CD4-positive, CD25-positive, alpha-beta regulatory T cell (primary cell): Measurements from ENCODE around the gene SCP2. TPM values are rescaled to one million over a fixed set of nuclear protein-coding genes. Genes with fewer than 3 reads are reported as not detected.

Experiments used
- ATAC-seq, 2 donors: fragments of 150-1000 bp; cut with Tn5 transposase; one replicate each; pipeline ENCODE4 v1.10.0; 2021; ENCODE audit warnings: low read depth in 2 of 2, moderate number of reproducible peaks in 2 of 2, moderate library complexity in 1 of 2
- DNase-seq, 3 donors: peaks; one replicate each; pipeline versions ENCODE4 v3.0.0 to v3.0.0-alpha.2; 2012 to 2022; ENCODE audit warnings: mixed read lengths in 1 of 3
- H3K27ac ChIP-seq: one replicate; pipeline ENCODE4 v1.7.0; 2013; ENCODE audit warnings: mild to moderate bottlenecking, low read length; ENCODE audit not compliant: insufficient read depth, poor library complexity, severe bottlenecking
- H3K27me3 ChIP-seq: one replicate; pipeline ENCODE4 v1.7.0; 2013; ENCODE audit warnings: low read length; ENCODE audit not compliant: control insufficient read depth, insufficient read depth
- H3K36me3 ChIP-seq: one replicate; pipeline ENCODE4 v1.7.0; 2013; ENCODE audit warnings: mild to moderate bottlenecking, low read length, moderate library complexity; ENCODE audit not compliant: control insufficient read depth, insufficient read depth
- H3K4me1 ChIP-seq: 2 replicates; pipeline ENCODE4 v1.7.0; 2013; ENCODE audit warnings: mild to moderate bottlenecking, low read length; ENCODE audit not compliant: insufficient read depth, control insufficient read depth, poor library complexity, severe bottlenecking
- H3K4me3 ChIP-seq: one replicate; pipeline ENCODE4 v1.7.0; 2013; ENCODE audit warnings: low read depth, mild to moderate bottlenecking, low read length, moderate library complexity
- H3K9me3 ChIP-seq, 2 experiments: 1 replicate in 1 of 2; 2 replicates in 1 of 2; pipeline ENCODE4 v1.7.0; 2013; ENCODE audit warnings: low read length in 2 of 2, mild to moderate bottlenecking in 1 of 2, moderate library complexity in 1 of 2; ENCODE audit not compliant: control insufficient read depth in 2 of 2
- H3K27ac Mint-ChIP-seq, 3 donors: one replicate each; pipeline ENCODE4 v1.8.0; 2020 to 2022; ENCODE audit warnings: mild to moderate bottlenecking in 3 of 3, mixed read lengths in 3 of 3, moderate library complexity in 2 of 3
- H3K27me3 Mint-ChIP-seq: one replicate; pipeline ENCODE4 v1.8.0; 2022; ENCODE audit warnings: mild to moderate bottlenecking, mixed read lengths
- H3K36me3 Mint-ChIP-seq: one replicate; pipeline ENCODE4 v1.8.0; 2020; ENCODE audit warnings: mixed read lengths
- H3K4me1 Mint-ChIP-seq, 4 donors: one replicate each; pipeline ENCODE4 v1.8.0; 2020 to 2022; ENCODE audit warnings: mixed read lengths in 4 of 4, mild to moderate bottlenecking in 1 of 4
- H3K4me3 Mint-ChIP-seq, 4 donors: one replicate each; pipeline ENCODE4 v1.8.0; 2020 to 2022; ENCODE audit warnings: mild to moderate bottlenecking in 4 of 4, mixed read lengths in 4 of 4, moderate library complexity in 3 of 4
- H3K9me3 Mint-ChIP-seq, 7 donors: one replicate each; pipeline ENCODE4 v1.8.0; 2020 to 2022; ENCODE audit warnings: mixed read lengths in 7 of 7, mild to moderate bottlenecking in 3 of 7, moderate library complexity in 2 of 7
- polyA plus RNA-seq, 4 donors: library from polyadenylated mRNA; unstranded; fragments of 300-500 nt; fragmentation: Illumina TruSeq; gene quantifications; one replicate each; pipeline ENCODE4 v1.2.3, GENCODE V29; 2021
- total RNA-seq: library from RNA; stranded (reverse); gene quantifications from one replicate; pipeline ENCODE4 v1.2.3, GENCODE V29; 2022

Gene SCP2
- total and polyA plus RNA-seq, 5 donors from 2014 or later = 58.9 to 213 (median 157) TPM

DNA sequence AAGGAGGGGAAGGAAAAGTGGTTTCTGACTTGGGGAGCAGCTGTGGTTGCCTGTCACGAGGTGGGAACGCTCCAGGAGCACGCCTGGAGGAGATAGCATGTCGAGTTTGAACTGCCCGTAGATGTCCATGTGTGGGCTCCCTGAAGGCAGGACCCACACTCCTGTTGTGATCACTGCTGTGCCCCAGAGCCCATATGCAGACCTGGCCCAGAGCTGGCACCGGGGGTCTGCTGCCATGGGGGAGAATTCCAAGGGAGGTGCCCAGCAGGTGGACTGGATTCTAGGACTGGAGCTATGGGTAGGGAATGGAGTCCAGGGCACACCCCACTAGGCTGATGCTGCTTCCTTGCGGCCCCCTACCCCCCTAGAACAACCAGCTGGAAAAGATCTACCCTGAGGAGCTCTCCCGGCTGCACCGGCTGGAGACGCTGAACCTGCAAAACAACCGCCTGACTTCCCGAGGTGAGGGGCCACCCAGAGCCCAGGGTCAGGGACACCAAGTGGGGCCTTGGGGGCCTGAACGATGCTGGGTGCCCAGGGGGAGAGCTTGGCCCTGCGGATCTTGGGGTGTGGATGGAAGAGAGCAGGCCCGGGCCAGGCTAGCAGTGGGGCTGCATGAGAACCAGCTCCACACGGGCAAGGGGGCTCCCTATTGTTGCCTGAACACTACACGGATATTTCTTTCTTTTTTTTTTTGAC lies 144.2 kb downstream of the SCP2 start:
- Histone ChIP-seq H3K27me3 (no peaks in the 10 kb centered on the region), H3K27ac (no peak overlapping the region), H3K36me3 (no peaks in the 10 kb centered on the region), H3K9me3 (no peaks in the 10 kb centered on the region), H3K4me1 (no peaks in the 10 kb centered on the region), H3K4me3 (no peak overlapping the region)
- Mint-ChIP-seq H3K4me1 (no peaks in the 10 kb centered on the region), H3K9me3 (no peaks in the 10 kb centered on the region), H3K27ac (no peak overlapping the region), H3K27me3 (peaks cover 6% of the 10 kb centered on the region), H3K36me3 (no peaks in the 10 kb centered on the region), H3K4me3 (no peak overlapping the region)
- no peak for ATAC-seq
- no peak for DNase-seq

DNA sequence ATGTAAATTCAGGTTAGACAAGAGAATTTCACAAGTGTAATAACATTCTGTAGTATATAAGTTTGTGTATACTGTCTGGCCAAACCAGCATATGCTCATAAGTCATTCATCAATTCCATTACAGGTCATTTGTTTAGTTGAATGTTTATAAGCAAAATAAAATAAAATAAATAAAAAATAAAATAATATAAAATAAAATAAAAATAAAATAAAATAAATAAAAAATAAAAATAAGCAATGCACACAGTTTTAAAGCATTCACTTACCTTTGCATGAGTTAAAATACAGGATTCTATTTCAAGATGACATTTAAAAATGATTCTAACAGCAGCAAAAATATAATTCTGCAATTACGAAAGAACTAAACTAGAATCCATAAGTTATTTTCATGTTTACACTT lies 144.8 kb downstream of the SCP2 start:
- H3K36me3 Mint-ChIP-seq = no peaks in the 10 kb centered on the region
- H3K4me1 Mint-ChIP-seq = no peaks in the 10 kb centered on the region
- H3K4me3 ChIP-seq = no peak overlapping the region
- ATAC-seq (no peak), DNase-seq (no peak)
- no peak overlapping the region for H3K4me3 Mint-ChIP-seq
- no peaks in the 10 kb centered on the region for H3K4me1 ChIP-seq
- no peaks in the 10 kb centered on the region for H3K27me3 ChIP-seq
- no peaks in the 10 kb centered on the region for H3K9me3 Mint-ChIP-seq
- no peaks in the 10 kb centered on the region for H3K36me3 ChIP-seq
- H3K9me3 ChIP-seq = no peaks in the 10 kb centered on the region
- peaks cover 1% of the 10 kb centered on the region for H3K27me3 Mint-ChIP-seq
- H3K27ac Mint-ChIP-seq = no peak overlapping the region
- no peak overlapping the region for H3K27ac ChIP-seq

DNA sequence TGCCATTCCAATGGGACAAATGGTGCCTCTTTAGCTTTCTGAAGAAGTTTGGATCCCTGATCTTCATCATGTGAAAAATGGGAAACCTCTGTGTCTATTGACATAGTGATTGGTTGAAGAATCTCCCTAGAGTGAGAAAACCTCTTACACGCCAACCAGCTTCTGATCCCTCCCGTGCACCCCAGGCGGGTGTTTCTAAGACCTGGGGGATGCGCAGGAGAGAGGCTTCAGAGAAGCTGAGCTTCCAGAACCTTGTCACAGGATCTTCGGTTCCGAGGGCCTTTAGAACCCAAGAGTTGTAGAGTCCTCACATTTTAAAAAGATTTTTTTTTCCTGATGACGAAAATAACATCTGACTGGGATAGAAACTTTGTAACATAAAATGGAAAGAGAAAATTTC lies 146.2 kb downstream of the SCP2 start:
- no peak overlapping the region for H3K4me3 Mint-ChIP-seq
- DNase-seq (no peak), ATAC-seq (no peak)
- H3K27me3 Mint-ChIP-seq = no peaks in the 10 kb centered on the region
- Histone ChIP-seq H3K36me3 (no peaks in the 10 kb centered on the region), H3K27me3 (no peaks in the 10 kb centered on the region), H3K4me3 (no peak overlapping the region), H3K27ac (no peak overlapping the region), H3K4me1 (no peaks in the 10 kb centered on the region), H3K9me3 (no peaks in the 10 kb centered on the region)
- H3K9me3 Mint-ChIP-seq = no peaks in the 10 kb centered on the region
- no peaks in the 10 kb centered on the region for H3K4me1 Mint-ChIP-seq
- no peak overlapping the region for H3K27ac Mint-ChIP-seq
- no peaks in the 10 kb centered on the region for H3K36me3 Mint-ChIP-seq

GRCh38 chr1:53073868-53074311 lies 146.8 kb downstream of the SCP2 start:
- Histone ChIP-seq H3K27ac (no peak overlapping the region), H3K36me3 (no peaks in the 10 kb centered on the region), H3K4me1 (no peaks in the 10 kb centered on the region), H3K27me3 (no peaks in the 10 kb centered on the region), H3K4me3 (no peak overlapping the region), H3K9me3 (no peaks in the 10 kb centered on the region)
- Mint-ChIP-seq H3K9me3 (no peaks in the 10 kb centered on the region), H3K4me3 (no peak overlapping the region), H3K27me3 (no peaks in the 10 kb centered on the region), H3K36me3 (no peaks in the 10 kb centered on the region), H3K4me1 (no peaks in the 10 kb centered on the region), H3K27ac (no peak overlapping the region)
- ATAC-seq = no peak
- DNase-seq = no peak

GRCh38 chr1:53074313-53075154 lies 147.5 kb downstream of the SCP2 start:
- H3K27ac ChIP-seq = no peak overlapping the region
- Mint-ChIP-seq H3K36me3 (no peaks in the 10 kb centered on the region), H3K27me3 (no peaks in the 10 kb centered on the region), H3K4me3 (no peak overlapping the region), H3K9me3 (no peaks in the 10 kb centered on the region), H3K4me1 (no peaks in the 10 kb centered on the region), H3K27ac (peak overlapping the region in 1 of 3 donors; percentile 80)
- no peaks in the 10 kb centered on the region for H3K4me1 ChIP-seq
- ATAC-seq (no peak), DNase-seq (no peak)
- H3K9me3 ChIP-seq = no peaks in the 10 kb centered on the region
- no peaks in the 10 kb centered on the region for H3K36me3 ChIP-seq
- no peak overlapping the region for H3K4me3 ChIP-seq
- no peaks in the 10 kb centered on the region for H3K27me3 ChIP-seq

GRCh38 chr1:53075206-53075605 lies 148.1 kb downstream of the SCP2 start:
- no peaks in the 10 kb centered on the region for H3K4me1 ChIP-seq
- no peaks in the 10 kb centered on the region for H3K36me3 ChIP-seq
- H3K9me3 ChIP-seq = no peaks in the 10 kb centered on the region
- H3K4me3 ChIP-seq = no peak overlapping the region
- Mint-ChIP-seq H3K4me1 (no peaks in the 10 kb centered on the region), H3K9me3 (no peaks in the 10 kb centered on the region), H3K27ac (no peak overlapping the region), H3K36me3 (no peaks in the 10 kb centered on the region), H3K27me3 (no peaks in the 10 kb centered on the region), H3K4me3 (no peak overlapping the region)
- no peak overlapping the region for H3K27ac ChIP-seq
- H3K27me3 ChIP-seq = no peaks in the 10 kb centered on the region
- ATAC-seq = no peak
- no peak for DNase-seq

GRCh38 chr1:53075761-53076163 lies 148.7 kb downstream of the SCP2 start:
- Mint-ChIP-seq H3K9me3 (no peaks in the 10 kb centered on the region), H3K27me3 (no peaks in the 10 kb centered on the region), H3K36me3 (no peaks in the 10 kb centered on the region), H3K27ac (no peak overlapping the region), H3K4me1 (no peaks in the 10 kb centered on the region), H3K4me3 (no peak overlapping the region)
- no peaks in the 10 kb centered on the region for H3K27me3 ChIP-seq
- ATAC-seq (no peak), DNase-seq (no peak)
- H3K27ac ChIP-seq = no peak overlapping the region
- no peaks in the 10 kb centered on the region for H3K4me1 ChIP-seq
- no peak overlapping the region for H3K4me3 ChIP-seq
- H3K9me3 ChIP-seq = no peaks in the 10 kb centered on the region
- H3K36me3 ChIP-seq = no peaks in the 10 kb centered on the region

DNA sequence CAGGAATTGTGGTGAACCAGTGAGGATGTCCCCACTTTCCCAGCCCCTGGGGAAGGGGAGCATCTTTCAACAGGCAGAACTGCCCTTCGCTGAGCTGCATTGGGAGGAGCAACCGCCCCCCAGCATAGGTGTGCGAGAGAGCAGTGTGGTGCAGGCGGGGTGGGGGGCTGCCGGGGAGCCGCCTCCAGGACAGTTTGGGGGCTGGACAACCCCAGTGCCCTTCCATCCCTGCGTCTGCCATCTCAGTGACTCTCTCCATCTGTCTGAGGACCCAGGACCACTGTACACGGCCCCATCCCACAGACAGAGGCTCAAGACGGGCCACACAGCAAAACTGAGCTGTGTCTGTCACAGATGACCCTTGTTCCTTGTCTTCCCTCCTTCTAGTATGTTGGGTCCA lies 149.1 kb downstream of the SCP2 start:
- DNase-seq (no peak), ATAC-seq (no peak)

More for the DNA sequence above, 149.1 kb downstream of the SCP2 start:
- Mint-ChIP-seq H3K27me3 (no peaks in the 10 kb centered on the region), H3K9me3 (no peaks in the 10 kb centered on the region), H3K4me3 (no peak overlapping the region), H3K4me1 (no peaks in the 10 kb centered on the region), H3K27ac (no peak overlapping the region), H3K36me3 (no peaks in the 10 kb centered on the region)
- Histone ChIP-seq H3K4me1 (no peaks in the 10 kb centered on the region), H3K27ac (no peak overlapping the region), H3K9me3 (no peaks in the 10 kb centered on the region), H3K4me3 (no peak overlapping the region), H3K36me3 (no peaks in the 10 kb centered on the region), H3K27me3 (no peaks in the 10 kb centered on the region)
